B cell (primary cell): ENCODE results near the gene KDM6B. TPM values are rescaled to one million over a fixed set of nuclear protein-coding genes. Genes with fewer than 3 reads are reported as not detected.
A peak's percentile ranks its signal among the peaks of the same experiment; 100 is the strongest.

Experiments
- ATAC-seq: fragments of 200-7000 bp; cut with Tn5 transposase; one replicate; pipeline ENCODE4 v1.10.0; 2021; ENCODE audit warnings: low read depth, mild to moderate bottlenecking, moderate number of reproducible peaks, moderate library complexity
- CTCF ChIA-PET: fragments of 350-600 bp; sonication (Branson Sonifier 250); formaldehyde crosslinking; loops from one replicate; lab custom pipeline; 2021; ENCODE audit warnings: antibody characterized with exemption, inconsistent platforms; lab: Charles Lee
- POLR2A ChIA-PET: fragments of 350-600 bp; sonication (Branson Sonifier 250); formaldehyde crosslinking; loops from one replicate; lab custom pipeline; 2021; ENCODE audit warnings: antibody characterized with exemption; lab: Charles Lee
- DNase-seq: peaks from one replicate; pipeline ENCODE4 v3.0.0; 2013
- H2AFZ ChIP-seq: 2 replicates; pipeline ENCODE4 v1.6.1; 2012; ENCODE audit warnings: mild to moderate bottlenecking, low read depth, low read length; ENCODE audit not compliant: insufficient read depth, poor library complexity, severe bottlenecking
- H3K27ac ChIP-seq, 2 donors: 1 replicate in 1 of 2; 2 replicates in 1 of 2; pipeline ENCODE4 v1.5.1; 2012 to 2013; ENCODE audit warnings: low read length in 2 of 2, mild to moderate bottlenecking in 2 of 2, moderate library complexity in 1 of 2
- H3K27me3 ChIP-seq, 4 experiments: fragments of 200-600 bp in 1 of 4; sonication (generic) in 1 of 4; replicated peaks in 1 of 4; 1 replicate in 2 of 4; 2 replicates in 2 of 4; pipeline versions ENCODE4 v1.6.1 to v1.7.0; 2013 to 2016; ENCODE audit warnings: low read length in 3 of 4, mild to moderate bottlenecking in 2 of 4, mixed read lengths in 1 of 4, moderate library complexity in 1 of 4; ENCODE audit not compliant: insufficient read depth in 4 of 4, control insufficient read depth in 3 of 4; ENCODE audit errors: control extremely low read depth in 1 of 4
- H3K36me3 ChIP-seq, 2 experiments: replicated peaks in 1 of 2; 1 replicate in 1 of 2; 2 replicates in 1 of 2; pipeline versions ENCODE4 v1.6.1 to v1.7.1; 2013; ENCODE audit warnings: low read length in 1 of 2; ENCODE audit not compliant: insufficient read depth in 2 of 2, control insufficient read depth in 1 of 2; ENCODE audit errors: control extremely low read depth in 1 of 2, extremely low read depth in 1 of 2
- H3K4me1 ChIP-seq, 2 donors: fragments of 200-600 bp in 1 of 2; sonication (generic) in 1 of 2; 1 replicate in 1 of 2; 2 replicates in 1 of 2; pipeline versions ENCODE4 v1.5.1 to v1.6.1; 2013 to 2017; ENCODE audit warnings: low read length in 2 of 2; ENCODE audit not compliant: control insufficient read depth in 2 of 2, insufficient read depth in 2 of 2
- H3K4me2 ChIP-seq: replicated peaks from 2 replicates; pipeline ENCODE3; 2012; ENCODE audit warnings: mild to moderate bottlenecking, low read depth, low read length; ENCODE audit not compliant: poor library complexity, severe bottlenecking
- H3K4me3 ChIP-seq, 5 experiments: fragments of 200-600 bp in 1 of 5; sonication (generic) in 1 of 5; 1 replicate in 3 of 5; 2 replicates in 2 of 5; pipeline versions ENCODE4 v1.5.1 to v1.7.0; 2011 to 2016; ENCODE audit warnings: low read length in 4 of 5, mild to moderate bottlenecking in 4 of 5, low read depth in 2 of 5, control low read depth in 1 of 5, moderate library complexity in 1 of 5; ENCODE audit not compliant: insufficient read depth in 1 of 5; ENCODE audit errors: control extremely low read depth in 1 of 5, extremely low read depth in 1 of 5
- H3K79me2 ChIP-seq: fragments of 200-600 bp; sonication (generic); one replicate; pipeline ENCODE4 v1.6.0; 2016; ENCODE audit warnings: low read length; ENCODE audit not compliant: control insufficient read depth, insufficient read depth
- H3K9ac ChIP-seq: fragments of 200-600 bp; sonication (generic); 2 replicates; pipeline ENCODE4 v1.6.1; 2017; ENCODE audit warnings: mild to moderate bottlenecking, low read length, moderate library complexity
- H3K9me3 ChIP-seq, 3 donors: one replicate each; pipeline versions ENCODE4 v1.6.1 to v1.7.1; 2013; ENCODE audit warnings: low read length in 2 of 3; ENCODE audit not compliant: control insufficient read depth in 2 of 3, insufficient read depth in 1 of 3; ENCODE audit errors: control extremely low read depth in 1 of 3
- H4K20me1 ChIP-seq: 2 replicates; pipeline ENCODE4 v1.6.0; 2012; ENCODE audit warnings: mild to moderate bottlenecking, low read length; ENCODE audit not compliant: insufficient read depth, control insufficient read depth, poor library complexity, severe bottlenecking
- H3K27ac Mint-ChIP-seq: one replicate; pipeline ENCODE4 v1.8.0; 2021; ENCODE audit warnings: mixed read lengths
- H3K27me3 Mint-ChIP-seq: one replicate; pipeline ENCODE4 v1.8.0; 2021; ENCODE audit warnings: mixed read lengths
- H3K4me1 Mint-ChIP-seq: one replicate; pipeline ENCODE4 v1.8.0; 2021; ENCODE audit warnings: mixed read lengths
- H3K4me3 Mint-ChIP-seq: one replicate; pipeline ENCODE4 v1.8.0; 2021; ENCODE audit warnings: mixed read lengths
- H3K9me3 Mint-ChIP-seq: one replicate; pipeline ENCODE4 v1.8.0; 2022; ENCODE audit warnings: mixed read lengths; ENCODE audit not compliant: insufficient read depth
- EZH2 ChIP-seq: IDR thresholded peaks from 2 replicates; pipeline ENCODE4 v1.6.1; 2012; ENCODE audit warnings: borderline replicate concordance, low read depth, mild to moderate bottlenecking, moderate library complexity, low read length; ENCODE audit not compliant: insufficient read depth, poor library complexity, severe bottlenecking
- WGBS: methylation state at CpG from one replicate; pipeline ENCODE4 v1.1.5; 2013; ENCODE audit warnings: missing lambda C conversion rate; ENCODE audit not compliant: insufficient coverage; 5-methylcytosine and 5-hydroxymethylcytosine counted together
- intact Hi-C: fragments of 100-400 bp; cut with micrococcal nuclease; formaldehyde crosslinking; loops from one replicate; pipeline ENCODE4 v1.10.0; 2022
- polyA plus RNA-seq: library from polyadenylated mRNA; depleted of rRNA; stranded (reverse); fragments of >200 nt; gene quantifications from 2 replicates; pipeline ENCODE4 v1.2.3, GENCODE V29; 2012
- total RNA-seq, 2 donors: library from RNA; stranded (reverse); fragments of 120-200 nt in 1 of 2; gene quantifications; 1 replicate in 1 of 2; 2 replicates in 1 of 2; pipeline versions ENCODE4 v1.2.3 to v1.2.4, GENCODE V29; 2013 to 2022
- TF ChIP-seq, protein P1 (sequence below): fragments of 200-600 bp; IDR thresholded peaks from one replicate; pipeline ENCODE4 v1.8.0; 2022; ENCODE audit warnings: antibody characterized with exemption, mild to moderate bottlenecking

The KDM6B gene
- total and polyA plus RNA-seq, 2 donors (not counting 1 experiment from before 2014, with no cell fraction given), result 18.6 to 110 TPM

DNA sequence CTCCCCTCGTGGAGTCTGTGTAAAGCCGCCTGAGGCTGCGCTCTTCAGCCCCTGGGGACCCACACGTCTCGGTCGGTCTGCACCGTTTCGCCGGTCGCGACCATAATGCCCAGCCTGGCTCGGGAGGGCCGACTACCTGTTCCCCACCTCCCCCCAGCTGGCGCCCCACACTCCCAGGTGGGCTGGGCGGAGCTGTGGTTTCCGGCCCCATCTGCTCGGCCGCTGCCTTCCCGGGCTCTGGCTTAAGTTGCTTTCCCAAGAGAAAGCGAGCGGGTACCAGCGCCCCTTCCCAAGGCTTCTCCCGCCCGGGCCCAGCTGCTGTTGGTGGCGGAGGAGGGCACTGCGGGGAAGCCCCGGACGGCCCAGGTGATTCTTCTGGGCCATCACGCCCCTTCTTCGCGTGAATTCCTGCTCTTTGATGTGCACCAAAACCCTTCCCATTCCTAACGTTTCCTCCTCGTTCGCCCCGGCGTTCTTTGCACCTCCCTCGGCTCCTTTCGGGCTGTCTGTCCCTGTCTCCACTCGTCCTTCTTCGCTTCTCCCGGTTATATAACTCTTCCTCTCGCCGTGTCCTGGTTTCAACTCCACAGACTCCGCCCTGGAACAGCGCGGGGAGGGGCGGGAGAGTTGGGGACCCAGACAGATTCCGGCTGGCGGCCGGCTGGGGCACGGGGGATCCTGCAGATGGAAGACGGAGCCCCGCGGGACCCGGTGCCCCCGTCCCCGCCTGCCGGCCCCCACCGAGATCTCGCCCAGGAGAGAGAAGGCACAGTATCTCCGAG, 2.0 kb downstream of the KDM6B start:
- ATAC-seq (peak; percentile 32), DNase-seq (no peak)
- Mint-ChIP-seq H3K27ac (peak overlapping the region; percentile 97), H3K4me1 (peaks cover 54% of the 10 kb centered on the region), H3K27me3 (peaks cover 12% of the 10 kb centered on the region), H3K9me3 (no peaks in the 10 kb centered on the region), H3K4me3 (peak overlapping the region; percentile 99)
- Histone ChIP-seq H2AFZ (no peak overlapping the region), H3K4me1 (peaks cover 45 to 59% of the 10 kb centered on the region in 2 donors), H3K4me2 (peak overlapping the region; percentile 99), H3K27me3 (peaks cover 0 to 6% (median under 1%) of the 10 kb centered on the region in 4 experiments), H3K36me3 (no peaks in the 10 kb centered on the region), H3K79me2 (peaks cover 30% of the 10 kb centered on the region), H3K4me3 (peak overlapping the region; percentile 51 to 99 (median 95)), H3K9me3 (peaks cover 0 to 4% (median 0%) of the 10 kb centered on the region in 3 donors), H4K20me1 (peaks cover 29% of the 10 kb centered on the region), H3K9ac (peak overlapping the region; percentile 83), H3K27ac (peak overlapping the region; percentile 93 to 100)
- WGBS, result under 1% methylated on average over 57 of the region's 61 CpGs
- intact Hi-C loops, result loop anchor here (1.0 to 10.0 kb wide), 4 partner anchors 8 to 1181 kb away; partner anchors contain the start of genes C17orf100, MED31 and RNASEK
- TF ChIP-seq EZH2, result no peak
- TF ChIP-seq, protein P1, sequence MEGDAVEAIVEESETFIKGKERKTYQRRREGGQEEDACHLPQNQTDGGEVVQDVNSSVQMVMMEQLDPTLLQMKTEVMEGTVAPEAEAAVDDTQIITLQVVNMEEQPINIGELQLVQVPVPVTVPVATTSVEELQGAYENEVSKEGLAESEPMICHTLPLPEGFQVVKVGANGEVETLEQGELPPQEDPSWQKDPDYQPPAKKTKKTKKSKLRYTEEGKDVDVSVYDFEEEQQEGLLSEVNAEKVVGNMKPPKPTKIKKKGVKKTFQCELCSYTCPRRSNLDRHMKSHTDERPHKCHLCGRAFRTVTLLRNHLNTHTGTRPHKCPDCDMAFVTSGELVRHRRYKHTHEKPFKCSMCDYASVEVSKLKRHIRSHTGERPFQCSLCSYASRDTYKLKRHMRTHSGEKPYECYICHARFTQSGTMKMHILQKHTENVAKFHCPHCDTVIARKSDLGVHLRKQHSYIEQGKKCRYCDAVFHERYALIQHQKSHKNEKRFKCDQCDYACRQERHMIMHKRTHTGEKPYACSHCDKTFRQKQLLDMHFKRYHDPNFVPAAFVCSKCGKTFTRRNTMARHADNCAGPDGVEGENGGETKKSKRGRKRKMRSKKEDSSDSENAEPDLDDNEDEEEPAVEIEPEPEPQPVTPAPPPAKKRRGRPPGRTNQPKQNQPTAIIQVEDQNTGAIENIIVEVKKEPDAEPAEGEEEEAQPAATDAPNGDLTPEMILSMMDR, result no peak
- CTCF ChIA-PET, result interaction anchor here (1.3 to 5.3 kb wide), 9 partner anchors 9 to 221 kb away, joined by 4 to 53 read pairs (median 19); partner anchors contain the start of genes CYB5D1 and NAA38
- POLR2A ChIA-PET, result interaction anchor here (0.9 to 3.2 kb wide), 7 partner anchors 8 to 352 kb away, joined by 3 to 21 read pairs (median 10); partner anchors contain the start of genes CYB5D1, NAA38, POLR2A and TP53
